ENCODE measurements around the gene SPATA2. TPM values are rescaled to one million over a fixed set of nuclear protein-coding genes. Genes with fewer than 3 reads are reported as not detected.

SPATA2 gene
- polyA plus RNA-seq, 2 of the 4 experiments (the other 2 are of a cell fraction), result 4.7 to 5.1 TPM

DNA sequence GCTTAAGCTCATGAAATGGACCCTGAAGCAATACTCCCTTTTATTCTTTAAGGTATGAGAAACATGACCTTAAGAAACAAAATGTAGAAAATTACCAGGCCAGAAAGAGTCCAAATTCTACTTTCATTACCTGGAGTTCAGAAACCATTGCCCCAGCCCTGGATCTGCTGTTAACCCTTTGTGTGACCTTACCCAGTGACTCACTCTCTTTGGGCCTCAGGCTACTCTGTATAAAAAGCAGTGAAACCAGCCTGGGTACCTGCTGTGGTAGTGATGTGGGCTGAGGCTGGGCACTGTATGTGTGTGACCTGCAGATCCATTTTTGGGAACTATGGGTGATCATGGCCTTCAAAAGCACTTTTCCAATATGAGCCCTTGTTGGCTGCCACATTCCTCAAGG is 55.5 kb downstream of the SPATA2 start:
- TF ChIP-seq FOSL2 (IDR thresholded peaks at IDR 0.05), result no peak
- TF ChIP-seq FOSL2 (CRISPR knock-in tag; IDR thresholded peaks at IDR 0.05), result peak; percentile 2; the same call in 1 of the 2 replicates
- TF ChIP-seq FOXS1 (CRISPR knock-in tag; IDR thresholded peaks at IDR 0.05), result no peak
- no peak overlapping the region for H3K4me2 ChIP-seq
- ATAC-seq (no peak; a peak in 1 of 6 replicates), FAIRE-seq (no peak), DNase-seq (ENCODE audit: low read depth in 1 of 2, low spot score in 1 of 2) (no peak)
- H3K9me3 ChIP-seq, result no peaks in the 10 kb centered on the region
- H3K27ac ChIP-seq, result no peak overlapping the region
- peaks cover 6% of the 10 kb centered on the region; the same call in 1 of the 3 replicates for H3K4me1 ChIP-seq
- no peak overlapping the region for H3K4me3 ChIP-seq
- POLR2A ChIA-PET, result no interaction called here
- CTCF ChIA-PET, result interaction anchor here (0.6 to 2.2 kb wide), 8 partner anchors 12 to 555 kb away, joined by 3 to 7 read pairs (median 4); no protein-coding TSS in a partner anchor

DNA sequence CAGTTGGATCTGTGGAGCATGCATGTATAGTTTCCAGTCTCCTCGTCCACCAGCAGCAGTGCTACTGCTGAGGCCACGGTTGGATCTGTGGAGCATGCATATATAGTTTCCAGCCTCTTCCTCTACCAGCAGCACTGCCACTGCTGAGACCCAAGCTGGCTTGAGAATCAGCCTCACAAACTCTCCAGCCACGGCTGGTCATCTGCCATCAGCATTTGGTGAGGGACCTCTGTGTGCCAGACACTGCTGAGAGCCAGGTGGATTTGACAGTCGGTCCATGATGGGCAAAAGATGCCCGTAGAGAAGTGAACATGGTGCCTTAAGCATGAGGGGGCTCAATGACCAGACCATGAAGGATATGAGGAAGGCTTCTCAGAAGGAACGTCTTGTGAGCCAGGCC is 56.3 kb downstream of the SPATA2 start:
- no peak overlapping the region for H3K4me2 ChIP-seq
- FAIRE-seq (no peak), DNase-seq (ENCODE audit: low read depth in 1 of 2, low spot score in 1 of 2) (no peak), ATAC-seq (no peak)
- peaks cover 7% of the 10 kb centered on the region for H3K4me1 ChIP-seq
- H3K27ac ChIP-seq, result no peak overlapping the region
- H3K9me3 ChIP-seq, result no peaks in the 10 kb centered on the region
- WGBS (ENCODE audit: missing lambda C conversion rate), result 88% methylated on average over 6 of the region's 6 CpGs
- H3K4me3 ChIP-seq, result no peak overlapping the region
- TF ChIP-seq ZC3H11A (IDR thresholded peaks at IDR 0.05) (no peak), RARB (CRISPR knock-in tag; IDR thresholded peaks at IDR 0.05) (no peak), EHF (CRISPR knock-in tag; IDR thresholded peaks at IDR 0.05) (no peak), RCOR1 (IDR thresholded peaks at IDR 0.05; ENCODE audit: low read depth, low read length) (no peak), SREBF2 (IDR thresholded peaks at IDR 0.05) (no peak), POLR2AphosphoS2 (conservative IDR thresholded peaks at IDR 0.05; ENCODE audit: low read length) (no peak), MAFK (IDR thresholded peaks at IDR 0.05; ENCODE audit: partially characterized antibody) (no peak), ZNF302 (CRISPR knock-in tag; IDR thresholded peaks at IDR 0.05) (no peak)
- TF ChIP-seq, protein P1, sequence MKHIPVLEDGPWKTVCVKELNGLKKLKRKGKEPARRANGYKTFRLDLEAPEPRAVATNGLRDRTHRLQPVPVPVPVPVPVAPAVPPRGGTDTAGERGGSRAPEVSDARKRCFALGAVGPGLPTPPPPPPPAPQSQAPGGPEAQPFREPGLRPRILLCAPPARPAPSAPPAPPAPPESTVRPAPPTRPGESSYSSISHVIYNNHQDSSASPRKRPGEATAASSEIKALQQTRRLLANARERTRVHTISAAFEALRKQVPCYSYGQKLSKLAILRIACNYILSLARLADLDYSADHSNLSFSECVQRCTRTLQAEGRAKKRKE (CRISPR knock-in tag; IDR thresholded peaks at IDR 0.05; ENCODE audit: low read depth), result no peak
- TF ChIP-seq, protein P2, sequence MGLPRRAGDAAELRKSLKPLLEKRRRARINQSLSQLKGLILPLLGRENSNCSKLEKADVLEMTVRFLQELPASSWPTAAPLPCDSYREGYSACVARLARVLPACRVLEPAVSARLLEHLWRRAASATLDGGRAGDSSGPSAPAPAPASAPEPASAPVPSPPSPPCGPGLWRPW (IDR thresholded peaks at IDR 0.05), result no peak
- POLR2A ChIA-PET, result no interaction called here
- CTCF ChIA-PET, result interaction anchor here (1.1 to 2.2 kb wide), 6 partner anchors 11 to 251 kb away, joined by 3 to 7 read pairs (median 4); no protein-coding TSS in a partner anchor

- FAIRE-seq (no peak), ATAC-seq (no peak), DNase-seq (ENCODE audit: low read depth in 1 of 2, low spot score in 1 of 2) (no peak)
- Histone ChIP-seq H3K4me3 (no peak overlapping the region), H3K4me1 (peaks cover 15% of the 10 kb centered on the region), H3K9me3 (no peaks in the 10 kb centered on the region), H3K27ac (no peak overlapping the region), H3K4me2 (no peak overlapping the region)
- POLR2A ChIA-PET, result no interaction called here
- WGBS (ENCODE audit: missing lambda C conversion rate), result 96% methylated on average over 2 of the region's 2 CpGs
- CTCF ChIA-PET, result interaction anchor here (1.1 to 3.1 kb wide), 6 partner anchors 12 to 524 kb away, joined by 3 to 23 read pairs (median 4); no protein-coding TSS in a partner anchor
- TF ChIP-seq FOSB (CRISPR knock-in tag; IDR thresholded peaks at IDR 0.05) (no peak), NR3C1 (IDR thresholded peaks at IDR 0.05) (no peak), NFE2L2 (conservative IDR thresholded peaks at IDR 0.05; ENCODE audit: low read length) (no peak), POLR2AphosphoS2 (conservative IDR thresholded peaks at IDR 0.05; ENCODE audit: low read length) (no peak), ESRRA (IDR thresholded peaks at IDR 0.05; ENCODE audit: borderline replicate concordance, low read length) (no peak), RFX5 (IDR thresholded peaks at IDR 0.05) (no peak), CBX2 (IDR thresholded peaks at IDR 0.05; ENCODE audit: borderline replicate concordance, low read depth) (no peak), MAFK (IDR thresholded peaks at IDR 0.05; ENCODE audit: partially characterized antibody) (no peak), POLR2A (IDR thresholded peaks at IDR 0.05; ENCODE audit: low read length) (no peak), CBX8 (IDR thresholded peaks at IDR 0.05) (no peak), HEYL (CRISPR knock-in tag; IDR thresholded peaks at IDR 0.05) (no peak), MYC (IDR thresholded peaks at IDR 0.05; ENCODE audit: borderline replicate concordance, low read length) (no peak), CTCF (IDR thresholded peaks at IDR 0.05) (no peak), EP300 (IDR thresholded peaks at IDR 0.05) (no peak)
- TF ChIP-seq, protein P3, sequence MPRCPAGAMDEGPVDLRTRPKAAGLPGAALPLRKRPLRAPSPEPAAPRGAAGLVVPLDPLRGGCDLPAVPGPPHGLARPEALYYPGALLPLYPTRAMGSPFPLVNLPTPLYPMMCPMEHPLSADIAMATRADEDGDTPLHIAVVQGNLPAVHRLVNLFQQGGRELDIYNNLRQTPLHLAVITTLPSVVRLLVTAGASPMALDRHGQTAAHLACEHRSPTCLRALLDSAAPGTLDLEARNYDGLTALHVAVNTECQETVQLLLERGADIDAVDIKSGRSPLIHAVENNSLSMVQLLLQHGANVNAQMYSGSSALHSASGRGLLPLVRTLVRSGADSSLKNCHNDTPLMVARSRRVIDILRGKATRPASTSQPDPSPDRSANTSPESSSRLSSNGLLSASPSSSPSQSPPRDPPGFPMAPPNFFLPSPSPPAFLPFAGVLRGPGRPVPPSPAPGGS (IDR thresholded peaks at IDR 0.05), result no peak
- TF ChIP-seq, protein P4, sequence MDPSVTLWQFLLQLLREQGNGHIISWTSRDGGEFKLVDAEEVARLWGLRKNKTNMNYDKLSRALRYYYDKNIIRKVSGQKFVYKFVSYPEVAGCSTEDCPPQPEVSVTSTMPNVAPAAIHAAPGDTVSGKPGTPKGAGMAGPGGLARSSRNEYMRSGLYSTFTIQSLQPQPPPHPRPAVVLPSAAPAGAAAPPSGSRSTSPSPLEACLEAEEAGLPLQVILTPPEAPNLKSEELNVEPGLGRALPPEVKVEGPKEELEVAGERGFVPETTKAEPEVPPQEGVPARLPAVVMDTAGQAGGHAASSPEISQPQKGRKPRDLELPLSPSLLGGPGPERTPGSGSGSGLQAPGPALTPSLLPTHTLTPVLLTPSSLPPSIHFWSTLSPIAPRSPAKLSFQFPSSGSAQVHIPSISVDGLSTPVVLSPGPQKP (IDR thresholded peaks at IDR 0.05; ENCODE audit: low read depth, low read length), result no peak
Measured at GRCh38 chr20:49858076-49858585, 57.2 kb downstream of the SPATA2 start.
